HEK293T (cell line): ENCODE results near the gene RER1.

Source experiments
- FOXK2 ChIP-seq: fragments of 450-650 bp; IDR thresholded peaks from 2 replicates; pipeline ENCODE4 v1.6.1; 2016; ENCODE audit warnings: mild to moderate bottlenecking
- FOXM1 ChIP-seq: fragments of 450-650 bp; IDR thresholded peaks from 2 replicates; pipeline ENCODE4 v1.6.1; 2017; ENCODE audit warnings: mild to moderate bottlenecking, borderline replicate concordance

DNA sequence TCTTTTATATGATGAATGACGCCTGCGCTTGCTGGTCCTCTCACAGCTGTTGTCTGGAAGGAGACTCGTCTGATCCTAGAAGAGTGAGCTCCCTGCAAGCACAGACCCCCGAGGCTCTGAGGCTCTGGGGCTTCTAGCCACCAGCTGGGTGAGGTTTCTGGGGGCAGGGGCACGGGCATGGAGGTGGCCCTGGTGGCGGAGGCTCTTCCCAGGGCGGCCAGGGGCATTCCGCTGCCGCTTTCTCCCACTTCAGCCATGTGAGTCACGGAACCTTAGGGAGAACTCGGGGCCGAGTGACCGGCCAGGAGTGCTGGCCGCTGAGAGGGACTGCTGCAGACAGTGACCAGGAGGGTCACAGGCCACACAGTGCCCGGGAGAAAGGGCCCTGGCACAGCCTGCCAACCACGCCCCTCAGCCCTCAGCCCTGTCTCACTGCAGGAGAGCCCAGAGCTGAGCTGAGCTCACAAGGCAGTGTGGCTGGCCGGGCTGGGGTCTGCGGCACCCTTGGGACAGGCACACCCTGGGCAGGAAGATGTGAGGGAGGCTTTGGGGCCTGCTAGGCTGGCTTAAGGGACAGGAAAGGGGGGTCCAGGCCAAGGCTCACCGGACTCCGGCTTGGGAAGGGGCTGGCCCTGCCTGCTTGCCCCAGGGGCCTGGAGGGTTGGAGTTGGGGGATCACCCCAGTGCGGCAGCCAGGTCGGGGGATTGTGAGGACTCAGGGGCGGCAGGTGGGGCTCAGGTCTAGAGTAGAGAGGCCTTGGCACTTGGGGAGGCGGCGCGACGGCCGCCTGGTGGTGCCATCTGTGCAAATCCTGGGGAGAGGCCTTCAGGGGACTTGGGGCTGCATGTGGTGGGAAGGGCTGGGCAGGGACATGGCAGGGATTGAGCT lies 36.0 kb upstream of the RER1 start:
- TF ChIP-seq FOXM1: no peak
- TF ChIP-seq FOXK2: no peak
